MCF 10A (cell line): ENCODE measurements around the gene TNS1. TPM values are rescaled to one million over a fixed set of nuclear protein-coding genes. Genes with fewer than 3 reads are reported as not detected.

ENCODE experiments used
- BruUV-seq: library from RNA; stranded (reverse); fragments of 400-500 nt; replicated peaks from 2 replicates; lab custom pipeline; 2021; lab: Mats Ljungman, UMichigan
- CTCF ChIA-PET: fragments of 300-600 bp; sonication (Branson Sonifier 250); formaldehyde crosslinking; extraction: SDS; loops from one replicate; lab custom pipeline; 2021; ENCODE audit warnings: antibody characterized with exemption, inconsistent platforms; lab: Yijun Ruan, JAX
- POLR2A ChIA-PET: fragments of 300-600, 350-650 bp; sonication (Branson Sonifier 250); formaldehyde crosslinking; extraction: SDS; loops from one replicate; lab custom pipeline; 2020; ENCODE audit warnings: antibody characterized with exemption, inconsistent platforms; lab: Yijun Ruan, JAX
- DNase-seq: peaks from one replicate; pipeline ENCODE4 v3.0.0-alpha.2; 2018; ENCODE audit not compliant: unreplicated experiment
- H3K27ac Mint-ChIP-seq: one replicate; pipeline ENCODE4 v1.8.0; 2022; ENCODE audit warnings: mild to moderate bottlenecking, low read depth, mixed read lengths; ENCODE audit not compliant: unreplicated experiment
- H3K27me3 Mint-ChIP-seq: one replicate; pipeline ENCODE4 v1.8.0; 2022; ENCODE audit warnings: mixed read lengths; ENCODE audit not compliant: insufficient read depth, unreplicated experiment
- H3K36me3 Mint-ChIP-seq: one replicate; pipeline ENCODE4 v1.8.0; 2022; ENCODE audit warnings: mild to moderate bottlenecking, moderate library complexity, mixed read lengths; ENCODE audit not compliant: insufficient read depth, unreplicated experiment
- H3K4me1 Mint-ChIP-seq: one replicate; pipeline ENCODE4 v1.8.0; 2022; ENCODE audit warnings: mixed read lengths; ENCODE audit not compliant: insufficient read depth, unreplicated experiment
- H3K4me3 Mint-ChIP-seq: one replicate; pipeline ENCODE4 v1.8.0; 2022; ENCODE audit warnings: mild to moderate bottlenecking, moderate library complexity, mixed read lengths; ENCODE audit not compliant: unreplicated experiment
- H3K9me3 Mint-ChIP-seq: one replicate; pipeline ENCODE4 v1.8.0; 2022; ENCODE audit warnings: mixed read lengths; ENCODE audit not compliant: unreplicated experiment
- CTCF ChIP-seq: fragments of 200-600 bp; IDR thresholded peaks from one replicate; pipeline ENCODE4 v1.8.0; 2022; ENCODE audit warnings: antibody characterized with exemption, mild to moderate bottlenecking; ENCODE audit not compliant: unreplicated experiment
- intact Hi-C: fragments of 100-400 bp; cut with micrococcal nuclease; formaldehyde crosslinking; loops from 2 replicates; pipeline ENCODE4 v1.14.1; 2022
- total RNA-seq: library from RNA; stranded (reverse); gene quantifications from 2 replicates; pipeline ENCODE4 v1.2.3, GENCODE V29; 2022

TNS1 gene
- total RNA-seq, 1 experiment from 2014 or later: 3.3 TPM

- Mint-ChIP-seq H3K4me1 (no peaks in the 10 kb centered on the region), H3K27ac (no peak overlapping the region), H3K9me3 (no peaks in the 10 kb centered on the region), H3K36me3 (no peaks in the 10 kb centered on the region), H3K27me3 (peaks cover 15% of the 10 kb centered on the region), H3K4me3 (no peak overlapping the region)
- no peak for DNase-seq
- ChIA-PET CTCF (interaction anchor here (0.7 kb wide), 1 partner anchor 70 kb away, joined by 3 read pairs; no protein-coding TSS in a partner anchor), POLR2A (no interaction called here)
- intact Hi-C loops: no loop called here
- TF ChIP-seq CTCF: no peak
- no TSS peak for BruUV-seq
Measured at GRCh38 chr2:217958884-217959225, 43.9 kb downstream of the TNS1 start.

GRCh38 chr2:217958206-217958883, 44.5 kb downstream of the TNS1 start:
- Mint-ChIP-seq H3K4me3 (no peak overlapping the region), H3K36me3 (no peaks in the 10 kb centered on the region), H3K9me3 (no peaks in the 10 kb centered on the region), H3K4me1 (no peaks in the 10 kb centered on the region), H3K27ac (no peak overlapping the region), H3K27me3 (peaks cover 15% of the 10 kb centered on the region)
- no peak for TF ChIP-seq CTCF
- intact Hi-C loops: no loop called here
- DNase-seq: no peak
- ChIA-PET POLR2A (no interaction called here), CTCF (interaction anchor here (0.6 to 0.8 kb wide), 3 partner anchors 10 to 125 kb away, joined by 3 to 4 read pairs (median 3); no protein-coding TSS in a partner anchor)
- no TSS peak for BruUV-seq

GRCh38 chr2:217956586-217957457, 46.0 kb downstream of the TNS1 start:
- POLR2A ChIA-PET: no interaction called here
- Mint-ChIP-seq H3K36me3 (no peaks in the 10 kb centered on the region), H3K9me3 (no peaks in the 10 kb centered on the region), H3K4me1 (no peaks in the 10 kb centered on the region), H3K27me3 (peaks cover 15% of the 10 kb centered on the region), H3K4me3 (no peak overlapping the region), H3K27ac (no peak overlapping the region)
- DNase-seq: no peak
- intact Hi-C loops: no loop called here
- BruUV-seq: no TSS peak
- no peak for TF ChIP-seq CTCF
- CTCF ChIA-PET: interaction anchor here (1.0 kb wide), 1 partner anchor 76 kb away, joined by 3 read pairs; no protein-coding TSS in a partner anchor

- H3K36me3 Mint-ChIP-seq: no peaks in the 10 kb centered on the region
- no peaks in the 10 kb centered on the region for H3K4me1 Mint-ChIP-seq
- CTCF ChIA-PET: interaction anchor here (0.6 to 0.7 kb wide), 2 partner anchors 32 to 79 kb away, joined by 3 read pairs; no protein-coding TSS in a partner anchor
- DNase-seq: no peak
- POLR2A ChIA-PET: no interaction called here
- peaks cover 15% of the 10 kb centered on the region for H3K27me3 Mint-ChIP-seq
- no peaks in the 10 kb centered on the region for H3K9me3 Mint-ChIP-seq
- H3K27ac Mint-ChIP-seq: no peak overlapping the region
- no TSS peak for BruUV-seq
- intact Hi-C loops: no loop called here
- TF ChIP-seq CTCF: no peak
- no peak overlapping the region for H3K4me3 Mint-ChIP-seq
Measured at GRCh38 chr2:217955881-217956493, 46.8 kb downstream of the TNS1 start.
